Smooth muscle cell of the coronary artery (primary cell): ENCODE data around the gene GOLPH3L. TPM values are rescaled to one million over a fixed set of nuclear protein-coding genes. Genes with fewer than 3 reads are reported as not detected.

Source experiments
- total RNA-seq: library from RNA; depleted of rRNA; stranded (reverse); fragments of >200 nt; gene quantifications from 2 replicates; pipeline ENCODE4 v1.2.3, GENCODE V29; 2014; ENCODE audit warnings: low replicate concordance

Gene GOLPH3L
- 7.1 and 8.2 TPM in 2 replicates for total RNA-seq

GRCh38 chr1:150696995-150697927 lies at the start of gene GOLPH3L:
TSS of gene GOLPH3L (minus strand) at chr1:150697154. CDS start at chr1:150694838, 2,316 bp downstream.

GRCh38 chr1:150720703-150721102 lies 23.7 kb upstream of the GOLPH3L start, which contains the start of gene HORMAD1:
TSS of gene HORMAD1 (minus strand) at chr1:150720895. CDS start at chr1:150719505, 1,390 bp downstream.

GRCh38 chr1:150629115-150629928 lies 67.6 kb downstream of the GOLPH3L start, which contains the start of gene ENSA:
TSS of gene ENSA (minus strand) at chr1:150629612. CDS start at chr1:150629470, 142 bp downstream.

Other genes with a start within 250 kb of the GOLPH3L start
- gene TARS2, start 209.7 kb downstream of the GOLPH3L start, total RNA-seq = 13.5 and 14.0 TPM in 2 replicates
- 7.6 and 8.4 TPM in 2 replicates for gene ECM1, start 189.0 kb downstream of the GOLPH3L start, total RNA-seq
- 0.23 and 0.70 TPM in 2 replicates for gene FALEC, start 181.4 kb downstream of the GOLPH3L start, total RNA-seq
- gene ADAMTSL4, start 147.7 kb downstream of the GOLPH3L start, total RNA-seq = 1.4 and 3.4 TPM in 2 replicates
- 217 TPM in 2 replicates for gene MCL1, start 117.5 kb downstream of the GOLPH3L start, total RNA-seq
- 26.9 and 66.2 TPM in 2 replicates for gene ENSA, start 67.5 kb downstream of the GOLPH3L start, total RNA-seq
- gene HORMAD1, start 23.7 kb upstream of the GOLPH3L start, total RNA-seq = not detected in 2 replicates
- 5.0 and 7.0 TPM in 2 replicates for gene CTSS, start 68.6 kb upstream of the GOLPH3L start, total RNA-seq
- gene CTSK, start 111.1 kb upstream of the GOLPH3L start, total RNA-seq = 38.4 and 981 TPM in 2 replicates
- gene ARNT, start 179.4 kb upstream of the GOLPH3L start, total RNA-seq = 21.1 and 44.9 TPM in 2 replicates
- not detected in 2 replicates for gene CTXND2, start 190.0 kb upstream of the GOLPH3L start, total RNA-seq
- 27.1 and 36.5 TPM in 2 replicates for gene SETDB1, start 229.2 kb upstream of the GOLPH3L start, total RNA-seq